Fibroblast of skin of left biceps (primary cell): Measurements from ENCODE around the gene RPS6KL1.

Source experiments
- DNase-seq, 2 experiments: peaks; one replicate each; pipeline ENCODE4 v3.0.0-alpha.2; 2013; ENCODE audit warnings: low read depth in 2 of 2

The RPS6KL1 gene

GRCh38 chr14:74858022-74858421, 65.0 kb downstream of the RPS6KL1 start:
- no peak for DNase-seq

GRCh38 chr14:74856366-74856765, 66.7 kb downstream of the RPS6KL1 start:
- no peak for DNase-seq

- DNase-seq: no peak
Observed at GRCh38 chr14:74855945-74856344, 67.1 kb downstream of the RPS6KL1 start.

GRCh38 chr14:74855021-74855420, 68.0 kb downstream of the RPS6KL1 start:
- no peak for DNase-seq
